Measurements from ENCODE around the gene EPB41L2.

DNA sequence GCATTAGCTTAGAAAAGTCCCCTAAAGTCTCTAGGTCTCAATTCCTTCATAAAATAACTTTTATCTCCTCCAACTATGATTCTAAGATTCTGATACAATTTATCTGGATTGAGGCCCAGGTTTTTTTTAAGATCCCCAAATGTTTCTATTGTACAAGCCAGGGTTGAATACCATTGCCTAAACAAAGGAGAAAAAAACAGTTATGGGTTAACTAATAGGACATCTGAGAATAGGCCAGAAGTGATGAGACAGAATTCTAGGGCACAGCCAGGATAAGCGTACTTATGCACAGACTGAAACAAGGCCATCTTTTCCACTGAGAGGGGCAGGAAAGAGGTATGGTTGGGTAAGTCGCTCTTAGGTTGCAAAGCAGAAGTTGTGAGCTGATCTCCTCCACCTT is 26.4 kb downstream of the EPB41L2 start:
- TF ChIP-seq EZH2 (IDR thresholded peaks at IDR 0.05; ENCODE audit: insufficient read depth, poor library complexity, severe bottlenecking) = no peak
- TF ChIP-seq EZH2phosphoT487 (IDR thresholded peaks at IDR 0.05; ENCODE audit: insufficient read depth, low read depth) = no peak
